Putamen (tissue), 1 donor: ENCODE results near the gene NLRP9.

Experiments
- DNase-seq: peaks from one replicate; pipeline ENCODE4 v3.0.0-alpha.2; 2016; ENCODE audit warnings: low spot score

The NLRP9 gene

DNA sequence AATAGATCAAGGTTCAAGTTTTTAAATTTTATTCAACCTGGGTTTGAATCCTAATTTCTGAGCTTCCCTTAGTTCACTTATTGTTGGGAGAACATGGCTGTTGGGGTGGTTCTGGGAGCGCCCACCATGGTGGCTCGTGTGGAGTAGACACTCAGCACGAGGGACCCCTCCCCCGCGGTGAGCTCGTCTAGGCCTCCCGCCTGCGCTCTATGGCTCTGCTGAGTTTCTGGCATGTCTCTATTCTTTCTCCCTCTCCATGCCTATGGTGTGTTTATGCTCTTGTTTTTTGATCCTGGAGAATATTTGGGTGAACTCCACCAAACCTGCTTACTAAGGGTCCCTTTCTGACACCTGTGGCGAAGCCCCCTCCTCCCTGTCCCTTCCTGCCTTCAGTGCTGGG is 64.7 kb downstream of the NLRP9 start:
- DNase-seq, result no peak

DNA sequence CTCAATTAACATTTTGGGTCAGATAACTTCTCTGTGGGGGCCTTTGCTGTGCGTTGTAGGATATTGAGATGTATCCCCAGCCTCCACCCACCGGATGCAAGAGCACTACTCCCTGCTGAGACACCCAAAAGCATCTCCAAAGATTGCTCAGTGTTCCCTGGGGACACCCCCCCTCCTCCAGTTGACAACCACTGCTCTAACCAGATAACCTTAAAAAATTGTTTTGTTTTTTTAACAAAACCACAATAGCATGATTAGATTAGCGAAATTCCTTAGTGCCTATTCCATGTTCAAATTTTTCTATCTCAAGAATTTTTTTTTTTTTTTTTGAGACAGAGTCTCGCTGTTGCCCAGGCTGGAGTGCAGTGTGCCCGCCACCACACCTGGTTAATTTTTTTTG is 65.8 kb downstream of the NLRP9 start:
- DNase-seq, result no peak

DNA sequence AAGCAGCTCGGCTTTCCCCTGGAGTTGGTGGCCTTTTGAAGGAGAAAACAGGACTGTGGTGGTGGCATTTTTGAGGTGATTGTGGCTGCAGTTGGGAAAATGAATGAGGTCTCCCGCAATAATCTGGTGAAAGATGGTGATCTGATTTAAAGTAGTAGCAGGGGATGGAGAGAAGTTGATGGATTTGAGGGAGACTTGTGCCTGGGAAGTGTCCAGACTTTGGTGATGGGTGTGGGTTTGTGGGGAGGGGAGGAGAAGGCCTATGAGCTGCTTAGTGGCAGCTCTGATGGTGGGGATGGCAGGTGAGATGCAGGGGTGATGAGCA is 67.2 kb downstream of the NLRP9 start:
- DNase-seq, result no peak

DNA sequence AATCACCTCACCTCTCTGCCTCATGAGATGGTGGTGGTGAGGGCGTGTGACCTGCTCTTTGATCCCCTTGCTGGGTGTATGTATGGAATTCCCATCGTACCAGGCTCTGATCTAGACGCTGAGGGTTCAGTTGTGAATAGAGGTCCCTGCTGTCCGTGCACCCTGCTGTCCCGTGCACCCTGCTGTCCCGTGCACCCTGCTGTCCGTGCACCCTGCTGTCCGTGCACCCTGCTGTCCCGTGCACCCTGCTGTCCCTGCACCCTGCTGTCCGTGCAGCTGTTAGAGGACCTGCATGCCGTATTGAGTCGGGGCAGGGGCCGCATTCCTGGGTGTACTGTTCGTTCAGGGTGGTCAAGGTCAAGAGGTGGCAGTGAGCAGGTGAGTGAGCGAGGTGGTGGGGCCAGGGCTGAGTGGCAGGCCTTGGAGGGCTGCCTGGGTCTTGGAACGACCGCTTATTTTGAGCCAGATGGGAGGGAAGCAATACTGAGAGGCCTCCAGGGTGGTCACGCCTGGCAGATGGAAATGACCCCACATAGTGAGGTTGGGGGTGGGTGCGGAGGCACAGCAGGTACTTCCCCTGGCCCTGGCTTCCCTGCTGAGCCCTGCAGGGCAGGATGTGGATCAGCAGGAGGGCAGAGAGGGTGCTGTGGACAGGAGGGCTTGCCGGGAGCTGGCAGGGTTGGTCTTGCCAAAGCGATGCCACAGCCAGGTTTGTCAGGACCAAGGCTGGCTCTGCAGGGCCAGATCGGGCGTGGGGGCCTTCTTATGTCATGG is 67.7 kb downstream of the NLRP9 start:
- DNase-seq, result no peak

DNA sequence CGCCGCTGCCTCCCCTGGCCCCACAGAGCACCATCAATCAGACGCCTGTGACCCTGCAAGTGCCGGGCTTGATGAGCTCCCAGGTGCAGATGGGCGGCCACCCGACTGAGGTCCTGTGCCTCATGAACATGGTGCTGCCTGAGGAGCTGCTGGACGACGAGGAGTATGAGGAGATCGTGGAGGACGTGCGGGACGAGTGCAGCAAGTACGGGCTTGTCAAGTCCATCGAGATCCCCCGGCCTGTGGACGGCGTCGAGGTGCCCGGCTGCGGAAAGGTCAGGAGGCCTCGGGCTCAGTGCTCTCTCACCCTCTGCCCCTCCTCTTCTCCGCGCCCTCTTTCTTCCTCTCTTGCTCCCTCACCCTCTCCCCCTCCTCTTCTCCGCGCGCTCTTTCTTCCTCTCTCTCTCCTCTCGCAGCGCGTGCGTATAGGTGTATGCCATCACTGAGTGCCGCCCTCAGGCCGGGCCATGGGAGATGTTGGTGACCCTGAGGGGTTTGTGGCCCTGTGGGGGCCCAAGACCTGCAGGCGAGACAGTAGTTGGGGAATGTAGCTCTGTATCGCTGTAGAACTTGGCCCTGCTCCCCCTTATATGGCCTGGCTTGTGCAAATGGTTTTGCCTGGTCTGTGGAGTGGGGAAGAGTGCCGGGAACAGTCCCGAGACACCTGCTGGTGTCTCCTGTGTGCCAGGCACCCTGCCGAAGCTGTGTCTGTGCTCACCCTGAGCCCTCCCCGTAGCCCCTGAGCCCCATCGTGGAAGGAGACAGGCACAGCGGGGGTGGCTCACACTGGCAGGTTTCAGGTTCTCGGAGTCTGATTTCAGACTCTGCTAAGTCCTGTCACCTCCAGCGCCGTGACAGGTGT is 68.6 kb downstream of the NLRP9 start:
- peak; percentile 78 for DNase-seq

DNA sequence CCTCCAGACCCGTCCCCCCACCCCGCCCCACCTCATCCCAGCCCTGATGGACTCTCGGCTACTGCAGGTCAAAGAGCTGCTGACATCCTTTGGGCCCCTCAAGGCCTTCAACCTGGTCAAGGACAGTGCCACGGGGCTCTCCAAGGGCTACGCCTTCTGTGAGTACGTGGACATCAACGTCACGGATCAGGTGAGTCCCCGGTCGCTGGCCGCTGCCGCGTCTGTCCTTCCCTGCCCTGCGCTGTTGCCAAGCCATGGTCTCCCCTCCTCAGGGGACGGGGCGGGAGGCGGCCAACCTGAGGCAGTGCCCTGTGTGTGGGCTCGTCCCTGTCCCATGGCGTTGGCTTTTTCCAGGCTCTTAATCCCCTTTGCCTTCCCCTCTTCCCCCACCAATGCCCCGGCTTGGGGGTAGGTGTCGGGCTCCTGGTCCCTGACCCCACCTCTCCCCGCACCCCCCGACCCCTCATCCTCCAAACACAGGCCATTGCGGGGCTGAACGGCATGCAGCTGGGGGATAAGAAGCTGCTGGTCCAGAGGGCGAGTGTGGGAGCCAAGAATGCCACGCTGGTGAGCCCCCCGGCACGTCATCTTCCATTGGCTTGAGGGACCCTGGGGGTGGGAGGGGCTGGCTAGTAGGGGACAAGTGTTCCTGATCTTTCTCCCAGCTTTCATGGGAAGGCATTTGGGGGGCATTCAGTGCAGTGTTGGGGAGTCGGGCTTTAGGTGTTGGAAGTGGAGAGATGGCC is 69.4 kb downstream of the NLRP9 start:
- DNase-seq, result no peak

DNA sequence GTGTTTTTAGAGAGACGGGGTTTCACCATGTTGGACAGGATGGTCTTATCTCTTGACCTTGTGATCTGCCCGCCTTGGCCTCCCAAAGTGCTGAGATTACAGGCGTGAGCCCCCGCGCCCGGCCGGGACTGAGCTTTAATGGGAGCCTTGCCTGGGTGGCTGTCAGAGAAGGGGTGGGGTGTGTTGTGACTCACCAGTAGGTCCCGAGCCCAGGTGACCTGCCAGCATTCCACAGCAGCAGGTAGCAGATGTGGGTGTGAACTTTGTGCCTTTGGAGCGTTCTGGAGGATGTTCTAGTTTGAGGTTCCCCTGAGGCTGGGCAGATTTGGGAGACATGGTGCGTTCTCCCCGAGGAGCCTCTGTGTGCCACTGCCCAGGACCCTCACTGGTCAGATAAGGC is 70.2 kb downstream of the NLRP9 start:
- DNase-seq, result peak; percentile 53

DNA sequence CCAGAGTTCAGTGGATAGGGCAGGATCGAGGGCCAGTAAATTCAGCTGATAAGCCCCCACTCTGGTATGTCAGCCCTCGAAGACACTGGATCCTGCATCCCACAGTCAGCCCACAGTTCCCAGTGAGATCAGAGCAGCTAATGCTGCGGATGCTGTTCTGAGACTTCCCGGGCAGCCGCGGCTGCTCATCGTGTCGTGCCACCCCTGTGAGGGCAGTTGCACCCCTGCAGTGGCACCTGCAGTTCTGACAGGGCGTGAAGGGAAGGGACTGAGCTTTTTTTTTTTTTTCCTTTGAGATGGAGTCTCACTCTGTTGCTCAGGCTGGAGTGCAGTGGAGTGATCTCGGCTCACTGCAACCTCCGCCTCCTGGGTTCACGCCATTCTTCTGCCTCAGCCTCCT is 70.7 kb downstream of the NLRP9 start:
- DNase-seq, result no peak

DNA sequence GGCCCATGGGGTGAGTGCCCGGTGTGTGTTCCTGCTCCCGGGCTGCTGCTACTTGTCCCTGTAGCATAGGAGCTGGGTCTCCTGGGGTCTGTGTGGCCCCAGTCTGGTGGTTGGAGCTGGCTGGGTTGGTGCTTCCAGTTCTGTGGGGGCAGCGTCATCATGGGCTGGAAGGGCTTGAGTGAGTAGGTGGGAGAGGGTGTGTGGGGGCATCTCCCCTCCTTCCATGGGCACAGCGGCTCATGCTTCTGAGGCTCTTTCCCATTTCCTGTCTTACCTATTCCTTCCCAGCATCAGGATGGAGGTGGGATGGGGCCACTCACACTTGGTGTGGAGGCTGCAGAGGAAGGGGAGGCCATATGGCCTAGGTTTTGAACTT is 71.2 kb downstream of the NLRP9 start:
- DNase-seq, result no peak

DNA sequence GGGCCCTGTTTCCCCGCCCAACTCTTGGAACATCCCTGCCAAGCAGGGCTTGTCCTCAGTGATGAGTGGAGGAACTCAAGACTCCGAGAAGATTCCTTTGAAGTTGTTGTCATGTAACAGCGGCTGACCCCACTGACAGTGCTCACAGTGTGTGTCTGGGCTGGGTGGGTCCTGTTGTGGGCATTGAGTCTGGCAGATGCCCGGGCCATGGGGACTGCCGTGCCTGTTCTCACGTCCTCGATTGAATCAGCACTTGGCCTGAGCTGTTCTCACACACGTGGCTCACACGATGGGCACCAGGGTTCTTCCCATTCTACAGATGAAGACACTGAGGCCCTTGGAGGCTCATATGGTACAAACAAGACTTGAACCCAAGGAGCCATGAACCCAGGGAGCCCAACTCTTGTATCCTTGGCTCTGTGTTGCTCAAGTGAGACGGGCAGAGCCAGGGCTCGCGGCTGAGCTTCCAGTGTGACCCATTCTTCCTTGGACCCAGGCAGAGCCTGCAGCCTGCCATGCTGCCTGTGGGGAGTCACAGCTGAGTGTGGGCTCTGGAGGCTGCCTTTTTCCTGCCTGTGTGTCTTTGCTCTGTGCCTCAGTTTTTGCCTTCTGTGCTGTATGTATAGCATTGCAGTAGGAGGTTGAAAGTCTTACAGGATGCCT is 71.7 kb downstream of the NLRP9 start:
- no peak for DNase-seq

DNA sequence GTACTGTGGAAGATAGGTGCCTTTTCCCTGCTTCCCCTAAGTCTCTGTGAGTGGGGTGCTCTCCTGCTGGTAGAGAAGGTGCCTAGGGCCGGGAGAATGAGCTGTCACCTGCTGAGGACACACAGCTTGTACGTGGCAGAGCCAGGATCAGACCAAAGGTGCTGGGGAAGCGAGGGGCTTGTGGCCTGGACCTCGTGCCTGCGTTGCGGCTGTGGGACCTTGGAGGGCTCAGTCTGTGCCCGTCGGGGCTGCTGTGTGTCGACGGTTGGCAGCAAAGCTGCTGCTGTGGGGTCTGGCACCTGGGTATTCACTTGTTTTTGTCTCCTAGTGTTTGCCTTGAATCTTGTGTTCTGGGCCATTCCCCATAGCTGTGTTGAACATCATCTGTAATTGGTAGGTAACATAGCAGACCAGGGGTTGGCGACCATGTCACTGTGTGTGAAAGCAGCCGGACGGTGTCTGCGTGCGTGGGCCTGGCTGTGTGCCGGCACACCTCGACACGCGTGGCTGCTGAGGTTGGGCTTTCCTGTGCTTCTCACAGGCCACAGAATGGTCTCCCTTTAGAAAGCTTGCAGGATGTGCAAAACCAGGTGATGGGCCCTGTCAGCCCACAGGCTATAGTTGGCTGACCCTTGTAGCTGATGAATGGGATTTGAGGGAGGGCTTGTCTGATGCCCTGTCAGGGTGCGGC is 74.2 kb downstream of the NLRP9 start:
- no peak for DNase-seq

DNA sequence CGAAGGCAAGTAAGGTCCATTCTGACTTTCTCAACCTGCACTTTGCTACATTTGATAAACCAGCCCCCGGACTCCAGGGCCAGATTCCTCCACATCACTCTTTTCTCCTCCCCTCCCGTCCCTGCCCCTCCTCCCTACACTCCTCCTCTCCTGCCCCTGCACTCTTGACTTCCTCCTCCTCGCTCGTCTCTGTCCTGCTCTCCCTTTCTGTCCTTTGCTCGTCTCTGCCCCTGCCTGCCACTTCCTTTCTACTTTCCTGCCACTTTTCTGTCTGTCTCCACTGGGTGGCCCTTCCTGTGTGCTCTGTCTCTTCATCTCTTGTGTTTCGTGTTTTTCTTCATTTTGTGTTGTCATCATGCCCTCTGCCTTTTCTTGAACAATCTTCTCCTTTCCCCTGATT is 76.4 kb downstream of the NLRP9 start:
- DNase-seq, result no peak

DNA sequence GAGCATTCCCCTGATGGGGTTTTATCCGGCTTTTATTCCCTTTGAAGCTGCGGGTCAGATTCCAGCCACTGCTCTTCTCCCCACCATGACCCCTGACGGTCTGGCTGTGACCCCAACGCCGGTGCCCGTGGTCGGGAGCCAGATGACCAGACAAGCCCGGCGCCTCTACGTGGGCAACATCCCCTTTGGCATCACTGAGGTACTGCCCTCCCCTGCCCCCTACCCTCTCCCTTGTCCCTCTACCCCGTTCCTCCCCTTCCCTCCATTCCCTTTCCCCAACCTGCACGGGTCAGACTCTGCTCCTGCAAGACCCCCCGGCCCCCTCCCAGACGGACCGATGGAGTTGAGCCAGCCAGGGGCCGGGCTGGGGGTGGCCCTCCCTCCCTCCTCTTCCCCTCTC is 77.2 kb downstream of the NLRP9 start:
- no peak for DNase-seq

DNA sequence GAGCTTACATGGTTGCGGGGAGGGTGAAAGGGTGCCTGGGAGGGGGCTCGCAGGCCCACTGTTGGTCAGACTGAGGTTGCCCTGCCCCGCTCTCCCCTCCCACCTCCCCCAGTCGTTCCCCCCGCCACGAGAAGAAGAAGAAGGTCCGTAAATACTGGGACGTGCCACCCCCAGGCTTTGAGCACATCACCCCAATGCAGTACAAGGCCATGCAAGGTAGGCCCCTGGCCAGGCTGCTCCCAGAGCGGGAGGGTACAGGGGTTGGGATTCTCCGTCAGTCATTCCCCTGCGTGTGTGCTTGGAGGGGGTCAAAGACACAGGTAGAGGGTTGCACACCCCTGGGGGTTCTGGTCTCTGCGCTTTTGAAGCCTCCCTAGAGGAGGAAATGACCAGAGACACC is 77.8 kb downstream of the NLRP9 start:
- DNase-seq, result no peak

DNA sequence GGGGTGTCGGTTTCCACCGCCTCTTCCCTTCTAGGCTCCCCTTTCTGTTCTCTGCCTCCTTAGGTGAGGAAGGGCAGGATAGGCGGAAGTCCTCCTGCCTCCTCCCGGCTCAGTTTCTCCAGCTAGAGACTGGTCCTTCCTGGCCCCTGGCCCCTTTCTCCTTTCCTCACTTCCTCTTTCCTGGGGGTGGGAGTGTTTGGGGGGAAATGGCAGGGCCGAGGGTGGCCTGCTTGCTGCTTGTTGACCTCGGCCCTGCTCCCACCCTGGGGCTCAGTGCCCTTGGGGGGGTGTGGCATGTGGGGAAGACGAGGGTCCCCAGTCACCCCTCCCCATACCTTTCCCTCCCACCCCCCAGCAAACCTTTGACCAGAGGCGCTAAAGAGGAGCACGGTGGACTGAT is 78.4 kb downstream of the NLRP9 start:
- DNase-seq, result no peak

DNA sequence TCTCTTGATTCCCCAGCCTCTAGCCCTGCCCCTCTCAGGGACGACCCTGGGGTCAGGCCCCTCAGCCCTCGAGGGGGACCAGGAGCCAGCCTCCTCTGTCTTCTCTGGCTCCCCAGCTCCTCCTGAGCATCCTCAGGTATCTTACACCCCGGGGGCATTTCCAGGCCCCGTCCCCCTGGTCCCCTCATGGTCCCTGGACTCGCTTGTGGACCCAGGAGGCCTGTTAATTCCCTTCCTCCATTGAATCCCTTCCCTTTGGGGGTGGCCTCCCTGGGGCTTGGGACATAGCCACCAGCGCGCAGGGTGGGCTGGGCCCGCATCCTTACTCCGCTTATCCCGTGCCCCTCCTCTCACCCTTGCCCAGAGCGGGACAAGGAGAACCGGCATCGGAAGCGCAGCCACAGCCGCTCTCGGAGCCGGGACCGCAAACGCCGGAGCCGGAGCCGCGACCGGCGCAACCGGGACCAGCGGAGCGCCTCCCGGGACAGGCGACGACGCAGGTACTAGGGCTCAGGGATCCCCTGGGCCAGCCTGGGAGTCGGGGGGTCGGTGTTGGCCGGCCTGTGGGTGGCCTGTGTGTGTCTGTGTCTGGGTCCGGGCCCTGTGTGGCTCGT is 79.2 kb downstream of the NLRP9 start:
- no peak for DNase-seq
